GM12864 (cell line): ENCODE data around the gene DENND1B.

ENCODE experiments used
- DNase-seq: peaks from one replicate; pipeline ENCODE4 v3.0.0-alpha.2; 2011; ENCODE audit warnings: low read depth
- H3K4me3 ChIP-seq: 2 replicates; pipeline ENCODE4 v1.5.1; 2011; ENCODE audit warnings: mild to moderate bottlenecking, low read depth, low read length, control low read depth
- TF ChIP-seq, protein P1 (sequence below): IDR thresholded peaks from 2 replicates; pipeline ENCODE4 v1.5.1; 2011; ENCODE audit warnings: low read depth, mild to moderate bottlenecking, moderate library complexity, low read length, control low read depth, inconsistent platforms; ENCODE audit errors: missing control alignments

The DENND1B gene

GRCh38 chr1:197621761-197622160 is 153.5 kb downstream of the DENND1B start:
- H3K4me3 ChIP-seq, result no peak overlapping the region
- no peak for DNase-seq
- TF ChIP-seq, protein P1, sequence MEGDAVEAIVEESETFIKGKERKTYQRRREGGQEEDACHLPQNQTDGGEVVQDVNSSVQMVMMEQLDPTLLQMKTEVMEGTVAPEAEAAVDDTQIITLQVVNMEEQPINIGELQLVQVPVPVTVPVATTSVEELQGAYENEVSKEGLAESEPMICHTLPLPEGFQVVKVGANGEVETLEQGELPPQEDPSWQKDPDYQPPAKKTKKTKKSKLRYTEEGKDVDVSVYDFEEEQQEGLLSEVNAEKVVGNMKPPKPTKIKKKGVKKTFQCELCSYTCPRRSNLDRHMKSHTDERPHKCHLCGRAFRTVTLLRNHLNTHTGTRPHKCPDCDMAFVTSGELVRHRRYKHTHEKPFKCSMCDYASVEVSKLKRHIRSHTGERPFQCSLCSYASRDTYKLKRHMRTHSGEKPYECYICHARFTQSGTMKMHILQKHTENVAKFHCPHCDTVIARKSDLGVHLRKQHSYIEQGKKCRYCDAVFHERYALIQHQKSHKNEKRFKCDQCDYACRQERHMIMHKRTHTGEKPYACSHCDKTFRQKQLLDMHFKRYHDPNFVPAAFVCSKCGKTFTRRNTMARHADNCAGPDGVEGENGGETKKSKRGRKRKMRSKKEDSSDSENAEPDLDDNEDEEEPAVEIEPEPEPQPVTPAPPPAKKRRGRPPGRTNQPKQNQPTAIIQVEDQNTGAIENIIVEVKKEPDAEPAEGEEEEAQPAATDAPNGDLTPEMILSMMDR, result no peak

DNA sequence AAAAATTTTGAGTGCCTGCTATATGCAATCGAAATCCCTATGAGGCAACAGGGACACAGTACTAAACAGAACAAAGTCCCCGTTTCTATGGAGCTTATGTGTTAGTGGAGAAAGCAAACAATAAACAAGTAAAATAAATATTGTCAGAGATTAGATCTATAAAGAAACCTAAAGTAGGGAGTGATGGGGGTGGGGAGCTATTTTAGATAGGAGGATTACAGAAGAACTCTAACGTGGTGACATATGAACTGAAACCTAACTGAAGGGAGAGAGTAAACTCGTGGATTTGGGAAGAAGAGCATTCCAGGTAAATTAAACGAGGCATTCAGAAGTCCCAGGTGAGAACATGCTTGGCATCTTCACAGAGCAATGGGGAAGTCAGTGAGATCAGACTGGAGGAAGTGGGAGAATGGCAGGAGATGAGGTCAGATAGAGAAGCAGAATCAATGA is 154.5 kb downstream of the DENND1B start:
- H3K4me3 ChIP-seq, result no peak overlapping the region
- no peak for DNase-seq
- TF ChIP-seq, protein P1, result no peak

DNA sequence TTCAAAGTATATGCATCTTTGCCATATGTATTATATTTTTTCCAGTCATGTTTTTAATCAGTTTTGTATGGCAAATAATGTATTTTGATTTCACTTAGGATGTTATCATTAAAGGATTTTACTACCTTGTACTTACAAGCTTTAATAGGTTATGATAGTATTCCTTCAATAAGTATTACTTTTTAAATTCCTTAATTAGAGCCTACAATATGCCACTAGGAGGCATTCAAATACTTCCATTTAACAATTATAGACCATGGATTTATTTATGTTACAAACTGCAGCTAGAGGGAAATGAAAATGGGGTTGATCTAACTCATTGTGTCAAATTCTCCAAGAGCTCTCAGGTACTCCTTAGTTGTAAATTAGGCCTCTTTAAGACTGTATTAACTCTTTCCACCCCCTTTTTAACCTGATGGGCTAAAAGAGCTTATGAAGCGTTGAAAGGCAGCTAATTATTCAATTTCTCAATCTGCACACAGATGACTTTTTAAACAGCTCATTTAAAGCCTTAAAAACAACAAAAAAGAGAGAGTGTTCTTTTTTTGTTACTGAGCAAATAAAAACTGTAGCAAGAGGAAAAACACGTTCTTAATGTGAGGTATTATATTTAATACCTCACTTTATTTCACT is 156.2 kb downstream of the DENND1B start:
- TF ChIP-seq, protein P1, result no peak
- no peak overlapping the region for H3K4me3 ChIP-seq
- DNase-seq, result no peak

DNA sequence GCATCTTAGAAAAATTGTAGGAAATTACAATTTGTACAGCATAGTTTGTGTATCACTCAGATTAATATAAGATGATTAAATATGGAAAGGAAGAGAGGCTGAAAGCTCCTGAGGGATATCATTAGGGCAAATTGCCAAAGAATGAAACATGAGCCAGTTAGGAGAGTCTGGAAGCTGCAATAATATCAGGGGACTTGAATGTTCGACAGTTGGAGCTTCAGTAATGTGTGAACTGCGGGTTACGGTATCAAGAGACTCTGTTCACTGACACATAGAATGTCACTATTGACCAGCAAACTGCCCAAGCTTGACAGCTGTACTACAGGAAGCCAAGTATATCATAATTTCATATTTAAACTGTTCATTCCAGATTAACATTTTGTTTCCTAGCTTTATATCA is 157.2 kb downstream of the DENND1B start:
- TF ChIP-seq, protein P1, result no peak
- no peak for DNase-seq
- no peak overlapping the region for H3K4me3 ChIP-seq

DNA sequence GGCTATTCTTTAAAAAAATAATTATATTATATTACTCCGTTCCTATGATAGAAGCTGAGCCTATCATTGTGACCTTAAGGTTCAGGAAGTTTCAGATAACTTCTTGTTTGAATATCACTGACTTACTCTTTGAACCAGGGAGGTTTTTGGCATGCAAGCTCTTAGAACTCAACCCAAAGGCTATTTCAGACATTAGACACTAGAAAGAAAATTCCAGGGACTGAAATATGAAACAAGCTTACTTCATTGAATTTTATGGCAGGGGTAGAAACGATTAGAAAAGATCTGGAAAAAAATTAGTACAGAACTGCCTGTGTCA is 159.6 kb downstream of the DENND1B start:
- no peak overlapping the region for H3K4me3 ChIP-seq
- no peak for DNase-seq
- TF ChIP-seq, protein P1, result no peak

DNA sequence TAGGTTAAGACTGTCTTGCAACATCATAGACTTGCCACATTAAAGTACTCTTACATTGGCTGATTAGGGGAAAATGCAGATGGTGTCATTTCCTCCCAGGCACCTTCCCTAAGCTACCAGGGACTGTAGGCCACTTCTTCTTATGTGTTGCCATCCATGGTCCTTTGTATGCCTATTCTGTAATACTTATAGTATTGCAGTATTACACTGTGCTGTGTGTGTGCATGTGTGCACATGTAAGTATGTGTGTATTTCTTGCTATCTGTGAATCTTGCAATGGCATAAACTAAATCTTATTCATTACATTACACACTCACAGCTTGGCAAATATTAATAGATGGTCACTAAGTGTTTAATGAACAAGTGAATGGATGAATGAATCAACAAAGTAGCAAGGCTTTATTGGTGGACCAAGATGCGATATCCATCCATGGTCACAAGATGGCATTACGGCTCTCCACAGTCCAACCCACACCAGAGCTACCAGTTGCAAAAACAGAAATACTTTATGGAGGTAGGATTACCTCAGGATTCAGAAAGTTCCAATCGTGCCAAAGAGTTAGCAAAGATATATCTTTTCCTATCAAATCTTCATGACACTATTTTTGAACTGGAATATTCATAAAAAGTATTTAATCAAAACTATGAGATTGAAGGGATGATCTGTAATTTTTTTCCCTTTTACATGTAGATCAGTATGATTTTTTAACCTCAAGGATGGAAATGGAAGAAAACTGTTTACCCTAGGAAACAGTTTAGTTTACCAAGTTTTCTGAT is 160.2 kb downstream of the DENND1B start:
- peak; percentile 13 for DNase-seq
- TF ChIP-seq, protein P1, result peak; percentile 54
- no peak overlapping the region for H3K4me3 ChIP-seq
